Measurements from ENCODE around the gene OR52A5. TPM values are rescaled to one million over a fixed set of nuclear protein-coding genes. Genes with fewer than 3 reads are reported as not detected.

Gene OR52A5
- total and polyA plus RNA-seq, 2 donors (not counting 1 experiment from before 2014, with no cell fraction given), result not detected

GRCh38 chr11:5107285-5107684, 30.9 kb downstream of the OR52A5 start:
- H3K4me1 Mint-ChIP-seq, result no peaks in the 10 kb centered on the region
- H3K27me3 ChIP-seq (replicated peaks in 1 of 4; ENCODE audit: control extremely low read depth in 1 of 4, control insufficient read depth in 3 of 4, insufficient read depth in 4 of 4, low read length in 3 of 4), result no peaks in the 10 kb centered on the region
- no peak overlapping the region for H3K4me3 Mint-ChIP-seq
- H3K9me3 ChIP-seq (ENCODE audit: control extremely low read depth in 1 of 3, control insufficient read depth in 2 of 3, insufficient read depth in 1 of 3, low read length in 2 of 3), result no peaks in the 10 kb centered on the region
- H3K9me3 Mint-ChIP-seq (ENCODE audit: insufficient read depth), result no peaks in the 10 kb centered on the region
- H3K4me2 ChIP-seq (replicated peaks; ENCODE audit: low read depth, low read length, poor library complexity, severe bottlenecking), result no peak overlapping the region
- H2AFZ ChIP-seq (ENCODE audit: insufficient read depth, low read depth, low read length, poor library complexity, severe bottlenecking), result no peak overlapping the region
- ATAC-seq (ENCODE audit: low read depth) (no peak), DNase-seq (no peak)
- no peaks in the 10 kb centered on the region for H3K36me3 ChIP-seq (replicated peaks in 1 of 2; ENCODE audit: control extremely low read depth in 1 of 2, control insufficient read depth in 1 of 2, extremely low read depth in 1 of 2, insufficient read depth in 2 of 2, low read length in 1 of 2)
- H4K20me1 ChIP-seq (ENCODE audit: control insufficient read depth, insufficient read depth, low read length, poor library complexity, severe bottlenecking), result no peaks in the 10 kb centered on the region
- TF ChIP-seq EZH2 (IDR thresholded peaks at IDR 0.05; ENCODE audit: borderline replicate concordance, insufficient read depth, low read depth, low read length, poor library complexity, severe bottlenecking), result no peak
- no peak for TF ChIP-seq CTCF (IDR thresholded peaks at IDR 0.05)
- CTCF ChIA-PET, result no interaction called here
- no peak overlapping the region for H3K27ac ChIP-seq (ENCODE audit: low read length in 2 of 2)
- H3K79me2 ChIP-seq (ENCODE audit: control insufficient read depth, insufficient read depth, low read length), result no peaks in the 10 kb centered on the region
- H3K9ac ChIP-seq (ENCODE audit: low read length), result no peak overlapping the region
- 88% methylated on average over 2 of the region's 3 CpGs for WGBS (ENCODE audit: insufficient coverage)
- H3K4me1 ChIP-seq (ENCODE audit: control insufficient read depth in 2 of 2, insufficient read depth in 2 of 2, low read length in 2 of 2), result no peaks in the 10 kb centered on the region
- intact Hi-C loops (cut with micrococcal nuclease), result no loop called here
- H3K27me3 Mint-ChIP-seq, result peaks cover 6% of the 10 kb centered on the region
- no peak overlapping the region for H3K4me3 ChIP-seq (ENCODE audit: control extremely low read depth in 1 of 5, extremely low read depth in 1 of 5, insufficient read depth in 1 of 5, low read depth in 2 of 5, low read length in 4 of 5)
- H3K27ac Mint-ChIP-seq, result no peak overlapping the region
- POLR2A ChIA-PET, result no interaction called here

GRCh38 chr11:5103066-5103465, 35.1 kb downstream of the OR52A5 start:
- POLR2A ChIA-PET, result no interaction called here
- ATAC-seq (ENCODE audit: low read depth), result no peak

More at GRCh38 chr11:5103066-5103465, 35.1 kb downstream of the OR52A5 start:
- Histone ChIP-seq H3K79me2 (ENCODE audit: control insufficient read depth, insufficient read depth, low read length) (no peaks in the 10 kb centered on the region), H3K4me3 (ENCODE audit: control extremely low read depth in 1 of 5, extremely low read depth in 1 of 5, insufficient read depth in 1 of 5, low read depth in 2 of 5, low read length in 4 of 5) (no peak overlapping the region), H2AFZ (ENCODE audit: insufficient read depth, low read depth, low read length, poor library complexity, severe bottlenecking) (no peak overlapping the region), H4K20me1 (ENCODE audit: control insufficient read depth, insufficient read depth, low read length, poor library complexity, severe bottlenecking) (no peaks in the 10 kb centered on the region), H3K36me3 (replicated peaks in 1 of 2; ENCODE audit: control extremely low read depth in 1 of 2, control insufficient read depth in 1 of 2, extremely low read depth in 1 of 2, insufficient read depth in 2 of 2, low read length in 1 of 2) (no peaks in the 10 kb centered on the region), H3K4me2 (replicated peaks; ENCODE audit: low read depth, low read length, poor library complexity, severe bottlenecking) (no peak overlapping the region), H3K27me3 (replicated peaks in 1 of 4; ENCODE audit: control extremely low read depth in 1 of 4, control insufficient read depth in 3 of 4, insufficient read depth in 4 of 4, low read length in 3 of 4) (no peaks in the 10 kb centered on the region), H3K9ac (ENCODE audit: low read length) (no peak overlapping the region), H3K4me1 (ENCODE audit: control insufficient read depth in 2 of 2, insufficient read depth in 2 of 2, low read length in 2 of 2) (no peaks in the 10 kb centered on the region), H3K27ac (ENCODE audit: low read length in 2 of 2) (no peak overlapping the region), H3K9me3 (ENCODE audit: control extremely low read depth in 1 of 3, control insufficient read depth in 2 of 3, insufficient read depth in 1 of 3, low read length in 2 of 3) (no peaks in the 10 kb centered on the region)
- TF ChIP-seq CTCF (IDR thresholded peaks at IDR 0.05) (no peak), EZH2 (IDR thresholded peaks at IDR 0.05; ENCODE audit: borderline replicate concordance, insufficient read depth, low read depth, low read length, poor library complexity, severe bottlenecking) (no peak)
- Mint-ChIP-seq H3K4me1 (no peaks in the 10 kb centered on the region), H3K9me3 (ENCODE audit: insufficient read depth) (no peaks in the 10 kb centered on the region), H3K4me3 (no peak overlapping the region), H3K27ac (no peak overlapping the region), H3K27me3 (peaks cover 6% of the 10 kb centered on the region)
- intact Hi-C loops (cut with micrococcal nuclease), result no loop called here
- DNase-seq, result no peak
- CTCF ChIA-PET, result no interaction called here
